SK-N-SH (cell line): Measurements from ENCODE around the gene ASCC3. TPM values are rescaled to one million over a fixed set of nuclear protein-coding genes. Genes with fewer than 3 reads are reported as not detected.

Source experiments
- CTCF ChIA-PET: fragments of 300-600, 350-600 bp; formaldehyde crosslinking; extraction: SDS; loops from one replicate; lab custom pipeline; 2021; lab: Yijun Ruan, JAX
- POLR2A ChIA-PET: fragments of 350-600 bp; sonication (Branson Sonifier 250); formaldehyde crosslinking; extraction: SDS; loops from one replicate; lab custom pipeline; 2020; ENCODE audit warnings: antibody characterized with exemption, inconsistent platforms; lab: Yijun Ruan, JAX
- DNase-seq: peaks from one replicate; pipeline ENCODE4 v3.0.0; 2012
- H2AFZ ChIP-seq: fragments of 200-600 bp; sonication (generic); 2 replicates; pipeline ENCODE4 v1.8.1; 2016; ENCODE audit warnings: antibody characterized with exemption, mild to moderate bottlenecking, low read depth
- H3F3A ChIP-seq: fragments of 200-600 bp; sonication (generic); replicated peaks from 2 replicates; pipeline ENCODE3; 2016; ENCODE audit warnings: antibody characterized with exemption, mild to moderate bottlenecking; ENCODE audit not compliant: insufficient read depth
- H3K27ac ChIP-seq, 2 experiments: fragments of 200-500 bp in 1 of 2; fragments of 200-600 bp in 1 of 2; sonication (Bioruptor generic) in 1 of 2; sonication (generic), shearing (Covaris generic) in 1 of 2; 2 replicates each; pipeline versions ENCODE4 v1.5.1 to v1.6.1; 2014 to 2016; ENCODE audit warnings: low read depth in 2 of 2, inconsistent platforms in 1 of 2, low read length in 1 of 2, mild to moderate bottlenecking in 1 of 2, mixed read lengths in 1 of 2
- H3K27me3 ChIP-seq: fragments of 200-600 bp; sonication (generic), shearing (Covaris generic); 2 replicates; pipeline ENCODE4 v1.6.1; 2016; ENCODE audit warnings: mixed run types; ENCODE audit not compliant: insufficient read depth
- H3K36me3 ChIP-seq, 2 experiments: fragments of 200-500 bp in 1 of 2; fragments of 200-600 bp in 1 of 2; sonication (Bioruptor generic) in 1 of 2; sonication (generic) in 1 of 2; replicated peaks in 1 of 2; 2 replicates each; pipeline versions ENCODE3 to v1.5.1; 2014 to 2016; ENCODE audit warnings: low read length in 1 of 2, mild to moderate bottlenecking in 1 of 2; ENCODE audit not compliant: insufficient read depth in 2 of 2, control insufficient read depth in 1 of 2
- H3K4me1 ChIP-seq, 2 experiments: fragments of 200-500 bp in 1 of 2; fragments of 200-600 bp in 1 of 2; sonication (Bioruptor generic) in 1 of 2; sonication (generic), shearing (Covaris generic) in 1 of 2; 2 replicates each; pipeline versions ENCODE4 v1.5.1 to v1.6.1; 2014 to 2016; ENCODE audit warnings: low read depth in 1 of 2, low read length in 1 of 2, mixed run types in 1 of 2; ENCODE audit not compliant: insufficient read depth in 2 of 2, control insufficient read depth in 1 of 2
- H3K4me2 ChIP-seq: fragments of 200-600 bp; sonication (generic), shearing (Covaris generic); 2 replicates; pipeline ENCODE4 v1.6.1; 2017; ENCODE audit warnings: mixed run types
- H3K4me3 ChIP-seq, 2 experiments: fragments of 200-500 bp in 1 of 2; fragments of 200-600 bp in 1 of 2; sonication (Bioruptor generic) in 1 of 2; sonication (generic), shearing (Covaris generic) in 1 of 2; 2 replicates each; pipeline versions ENCODE4 v1.5.1 to v1.8.1; 2014 to 2016; ENCODE audit warnings: low read depth in 2 of 2, inconsistent platforms in 1 of 2, low read length in 1 of 2, mild to moderate bottlenecking in 1 of 2, mixed read lengths in 1 of 2, moderate library complexity in 1 of 2
- H3K79me2 ChIP-seq: fragments of 200-600 bp; sonication (generic); 2 replicates; pipeline ENCODE4 v1.8.1; 2017; ENCODE audit warnings: mild to moderate bottlenecking; ENCODE audit not compliant: insufficient read depth
- H3K9ac ChIP-seq: fragments of 200-600 bp; sonication (generic); 2 replicates; pipeline ENCODE4 v1.6.1; 2017; ENCODE audit warnings: mixed run types
- H3K9me2 ChIP-seq: fragments of 200-600 bp; sonication (generic); 2 replicates; pipeline ENCODE4 v1.6.1; 2017; ENCODE audit warnings: mixed run types
- H3K9me3 ChIP-seq: fragments of 200-600 bp; sonication (generic); 2 replicates; pipeline ENCODE4 v1.6.1; 2017; ENCODE audit warnings: mixed run types, mild to moderate bottlenecking, moderate library complexity
- H4K20me1 ChIP-seq: fragments of 200-600 bp; sonication (generic); 2 replicates; pipeline ENCODE4 v1.6.1; 2017; ENCODE audit warnings: mild to moderate bottlenecking, mixed run types; ENCODE audit not compliant: insufficient read depth
- CHD2 ChIP-seq: fragments of 150-350 bp; IDR thresholded peaks from 2 replicates; pipeline ENCODE4 v1.6.1; 2018; ENCODE audit warnings: low read length; ENCODE audit not compliant: partially characterized antibody
- ELF1 ChIP-seq: IDR thresholded peaks from 2 replicates; pipeline ENCODE4 v1.4.0; 2012
- FOSL2 ChIP-seq: IDR thresholded peaks from 2 replicates; pipeline ENCODE4 v1.4.0; 2012; ENCODE audit warnings: low read depth, mild to moderate bottlenecking, moderate library complexity, borderline replicate concordance
- FOXJ3 ChIP-seq: sonication (generic); formaldehyde crosslinking; IDR thresholded peaks from 2 replicates; pipeline ENCODE4 v1.5.1; 2020; ENCODE audit warnings: mild to moderate bottlenecking, missing genetic modification reagents
- GABPA ChIP-seq: IDR thresholded peaks from 2 replicates; pipeline ENCODE4 v1.4.0; 2012; ENCODE audit warnings: low read depth, mild to moderate bottlenecking
- JUND ChIP-seq: IDR thresholded peaks from 2 replicates; pipeline ENCODE4 v1.4.0; 2012
- MEF2A ChIP-seq: IDR thresholded peaks from 2 replicates; pipeline ENCODE4 v1.4.0; 2012; ENCODE audit warnings: low read depth, borderline replicate concordance
- NRF1 ChIP-seq: IDR thresholded peaks from 2 replicates; pipeline ENCODE4 v1.6.1; 2012; ENCODE audit warnings: low read depth, mild to moderate bottlenecking, low read length
- RCOR1 ChIP-seq: fragments of 150-350 bp; IDR thresholded peaks from 2 replicates; pipeline ENCODE4 v1.6.1; 2017; ENCODE audit warnings: antibody characterized with exemption, low read length
- RFX5 ChIP-seq: IDR thresholded peaks from 2 replicates; pipeline ENCODE4 v1.6.1; 2012; ENCODE audit warnings: mild to moderate bottlenecking, improper control_type of control experiment, low read length
- RXRA ChIP-seq: IDR thresholded peaks from 2 replicates; pipeline ENCODE4 v1.4.0; 2012; ENCODE audit warnings: low read depth, mild to moderate bottlenecking, borderline replicate concordance
- SIN3A ChIP-seq: IDR thresholded peaks from 2 replicates; pipeline ENCODE4 v1.6.1; 2012; ENCODE audit warnings: low read depth, mild to moderate bottlenecking, low read length, moderate library complexity, borderline replicate concordance
- SMC3 ChIP-seq: IDR thresholded peaks from 2 replicates; pipeline ENCODE4 v1.6.1; 2012; ENCODE audit warnings: low read depth, low read length, improper control_type of control experiment
- TAF1 ChIP-seq: IDR thresholded peaks from 2 replicates; pipeline ENCODE4 v1.6.1; 2012; ENCODE audit warnings: low read depth, mild to moderate bottlenecking, low read length, moderate library complexity, borderline replicate concordance
- TEAD4 ChIP-seq: IDR thresholded peaks from 2 replicates; pipeline ENCODE4 v1.4.0; 2012; ENCODE audit warnings: mild to moderate bottlenecking, borderline replicate concordance; ENCODE audit not compliant: insufficient read depth
- WGBS: methylation state at CpG from one replicate; pipeline ENCODE4 v1.1.6; 2017; ENCODE audit warnings: low lambda C conversion rate; 5-methylcytosine and 5-hydroxymethylcytosine counted together
- polyA plus RNA-seq, 3 experiments: library from polyadenylated mRNA; depleted of rRNA; stranded (reverse); fragments of >200 nt; gene quantifications; 2 replicates each; pipeline ENCODE4 v1.2.3, GENCODE V29; 2012
- TF ChIP-seq, protein P1 (sequence below): IDR thresholded peaks from 2 replicates; pipeline ENCODE4 v1.4.0; 2012; ENCODE audit warnings: low read depth, borderline replicate concordance
- TF ChIP-seq, protein P2 (sequence below): IDR thresholded peaks from 2 replicates; pipeline ENCODE4 v1.4.0; 2012; ENCODE audit warnings: low read depth, borderline replicate concordance
- TF ChIP-seq, protein P3 (sequence below): IDR thresholded peaks from 2 replicates; pipeline ENCODE4 v1.4.0; 2012; ENCODE audit warnings: low read depth
- TF ChIP-seq, protein P4 (sequence below): IDR thresholded peaks from 2 replicates; pipeline ENCODE4 v1.6.1; 2012; ENCODE audit warnings: mild to moderate bottlenecking, low read depth, low read length, moderate library complexity

Gene ASCC3
- polyA plus RNA-seq, 1 of the 3 experiments (the other 2 are of a cell fraction): 17.9 TPM

DNA sequence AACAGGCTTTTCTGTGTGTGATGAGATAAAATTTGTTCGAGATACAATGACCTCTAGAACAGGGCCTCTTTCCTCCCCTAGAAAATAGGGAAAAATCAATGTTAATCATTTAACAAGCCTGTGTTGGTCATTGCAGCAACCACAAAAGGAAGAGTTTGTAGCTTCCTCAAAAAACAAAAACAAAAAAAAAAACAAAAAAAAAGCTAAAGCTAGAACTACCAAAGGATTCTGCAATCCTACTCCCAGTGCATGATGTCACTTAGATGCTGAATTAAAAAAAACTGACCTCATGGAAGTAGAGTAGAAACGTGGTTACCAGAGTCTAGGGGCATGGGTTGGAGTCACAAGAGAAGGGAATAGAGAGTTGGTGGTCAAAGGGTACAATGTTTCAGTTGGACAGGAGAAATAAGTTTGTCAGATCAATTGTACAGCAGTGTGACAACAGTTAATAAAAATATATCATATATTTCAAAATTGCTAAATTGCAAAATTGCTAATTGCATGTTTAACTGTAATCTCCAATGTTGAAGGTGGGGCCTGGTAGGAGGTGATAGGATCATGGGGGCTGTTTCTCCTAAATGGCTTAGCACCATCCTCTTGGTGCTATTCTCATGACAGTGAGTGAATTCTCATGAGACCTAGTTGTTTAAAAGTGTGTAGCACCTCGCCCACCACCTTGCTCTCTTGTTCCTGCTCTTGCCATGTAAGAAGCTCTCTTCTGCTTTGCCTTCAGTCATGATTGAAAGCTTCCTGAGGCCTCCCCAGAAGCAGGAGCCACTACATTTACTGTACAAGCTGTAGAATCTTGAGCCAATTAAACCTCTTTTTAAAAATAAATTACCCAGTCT lies 253.0 kb downstream of the ASCC3 start:
- no peaks in the 10 kb centered on the region; the same call in 1 of the 2 replicates for H3K9me2 ChIP-seq
- ChIA-PET POLR2A (no interaction called here), CTCF (interaction anchor here (2.0 kb wide), 1 partner anchor 29 kb away, joined by 6 read pairs; no protein-coding TSS in a partner anchor)
- TF ChIP-seq GABPA: no peak
- no peak for TF ChIP-seq NRF1
- no peak for TF ChIP-seq JUND
- TF ChIP-seq CHD2: no peak
- no peak for TF ChIP-seq MEF2A
- no peak for TF ChIP-seq TAF1
- TF ChIP-seq FOSL2: no peak
- TF ChIP-seq FOXJ3 (CRISPR knock-in tag): no peak
- TF ChIP-seq, protein P1, sequence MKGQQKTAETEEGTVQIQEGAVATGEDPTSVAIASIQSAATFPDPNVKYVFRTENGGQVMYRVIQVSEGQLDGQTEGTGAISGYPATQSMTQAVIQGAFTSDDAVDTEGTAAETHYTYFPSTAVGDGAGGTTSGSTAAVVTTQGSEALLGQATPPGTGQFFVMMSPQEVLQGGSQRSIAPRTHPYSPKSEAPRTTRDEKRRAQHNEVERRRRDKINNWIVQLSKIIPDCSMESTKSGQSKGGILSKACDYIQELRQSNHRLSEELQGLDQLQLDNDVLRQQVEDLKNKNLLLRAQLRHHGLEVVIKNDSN: no peak
- no peak overlapping the region for H3K9ac ChIP-seq
- peaks cover 32 to 47% of the 10 kb centered on the region in 2 experiments for H3K36me3 ChIP-seq
- H4K20me1 ChIP-seq: no peaks in the 10 kb centered on the region
- H3K4me2 ChIP-seq: no peak overlapping the region
- DNase-seq: no peak
- WGBS: 88% methylated on average over 3 of the region's 3 CpGs
- no peak overlapping the region for H3K4me3 ChIP-seq
- H2AFZ ChIP-seq: no peak overlapping the region
- H3K9me3 ChIP-seq: no peaks in the 10 kb centered on the region
- H3K27me3 ChIP-seq: no peaks in the 10 kb centered on the region
- H3K79me2 ChIP-seq: no peaks in the 10 kb centered on the region
- H3F3A ChIP-seq: no peaks in the 10 kb centered on the region
- no peaks in the 10 kb centered on the region for H3K4me1 ChIP-seq
- no peak overlapping the region for H3K27ac ChIP-seq

DNA sequence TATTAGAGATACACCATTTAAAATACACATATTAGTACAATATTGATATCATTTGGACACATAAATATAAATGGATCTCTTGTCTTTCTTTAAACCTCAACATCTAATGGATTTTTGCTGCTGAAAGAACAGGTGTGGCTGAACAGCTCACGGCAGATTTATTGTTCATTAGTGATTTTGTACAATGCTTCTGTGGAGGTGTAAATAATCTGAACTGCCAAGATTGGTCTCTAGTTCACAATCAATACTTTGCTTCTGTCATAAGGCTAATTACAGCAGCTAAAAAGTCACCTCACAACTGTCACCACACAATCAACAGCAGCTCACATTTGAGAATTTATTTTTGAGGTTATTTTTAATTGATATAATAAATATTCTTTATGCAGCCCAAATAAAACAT lies 254.4 kb downstream of the ASCC3 start:
- no peaks in the 10 kb centered on the region for H3K27me3 ChIP-seq
- no peak overlapping the region for H2AFZ ChIP-seq
- no peaks in the 10 kb centered on the region for H3K79me2 ChIP-seq
- H3K4me1 ChIP-seq: no peaks in the 10 kb centered on the region
- H3K36me3 ChIP-seq: peaks cover 38 to 50% of the 10 kb centered on the region in 2 experiments
- no peaks in the 10 kb centered on the region for H4K20me1 ChIP-seq
- POLR2A ChIA-PET: no interaction called here
- H3K27ac ChIP-seq: no peak overlapping the region
- no peaks in the 10 kb centered on the region for H3F3A ChIP-seq
- WGBS: 95% methylated on average over 1 of the region's 1 CpG
- H3K4me2 ChIP-seq: no peak overlapping the region
- H3K9me3 ChIP-seq: no peaks in the 10 kb centered on the region
- DNase-seq: no peak
- no peaks in the 10 kb centered on the region; the same call in 1 of the 2 replicates for H3K9me2 ChIP-seq
- H3K4me3 ChIP-seq: no peak overlapping the region
- H3K9ac ChIP-seq: no peak overlapping the region
- CTCF ChIA-PET: no interaction called here
- TF ChIP-seq SIN3A (no peak), SMC3 (no peak), FOSL2 (no peak), RFX5 (no peak), TAF1 (no peak), RXRA (no peak), TEAD4 (no peak), JUND (no peak), FOXJ3 (CRISPR knock-in tag) (no peak), ELF1 (no peak), MEF2A (no peak), RCOR1 (no peak)
- TF ChIP-seq, protein P2, sequence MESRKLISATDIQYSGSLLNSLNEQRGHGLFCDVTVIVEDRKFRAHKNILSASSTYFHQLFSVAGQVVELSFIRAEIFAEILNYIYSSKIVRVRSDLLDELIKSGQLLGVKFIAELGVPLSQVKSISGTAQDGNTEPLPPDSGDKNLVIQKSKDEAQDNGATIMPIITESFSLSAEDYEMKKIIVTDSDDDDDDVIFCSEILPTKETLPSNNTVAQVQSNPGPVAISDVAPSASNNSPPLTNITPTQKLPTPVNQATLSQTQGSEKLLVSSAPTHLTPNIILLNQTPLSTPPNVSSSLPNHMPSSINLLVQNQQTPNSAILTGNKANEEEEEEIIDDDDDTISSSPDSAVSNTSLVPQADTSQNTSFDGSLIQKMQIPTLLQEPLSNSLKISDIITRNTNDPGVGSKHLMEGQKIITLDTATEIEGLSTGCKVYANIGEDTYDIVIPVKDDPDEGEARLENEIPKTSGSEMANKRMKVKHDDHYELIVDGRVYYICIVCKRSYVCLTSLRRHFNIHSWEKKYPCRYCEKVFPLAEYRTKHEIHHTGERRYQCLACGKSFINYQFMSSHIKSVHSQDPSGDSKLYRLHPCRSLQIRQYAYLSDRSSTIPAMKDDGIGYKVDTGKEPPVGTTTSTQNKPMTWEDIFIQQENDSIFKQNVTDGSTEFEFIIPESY: no peak
- TF ChIP-seq, protein P3, sequence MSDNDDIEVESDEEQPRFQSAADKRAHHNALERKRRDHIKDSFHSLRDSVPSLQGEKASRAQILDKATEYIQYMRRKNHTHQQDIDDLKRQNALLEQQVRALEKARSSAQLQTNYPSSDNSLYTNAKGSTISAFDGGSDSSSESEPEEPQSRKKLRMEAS: no peak
- TF ChIP-seq, protein P1: no peak
- TF ChIP-seq, protein P4, sequence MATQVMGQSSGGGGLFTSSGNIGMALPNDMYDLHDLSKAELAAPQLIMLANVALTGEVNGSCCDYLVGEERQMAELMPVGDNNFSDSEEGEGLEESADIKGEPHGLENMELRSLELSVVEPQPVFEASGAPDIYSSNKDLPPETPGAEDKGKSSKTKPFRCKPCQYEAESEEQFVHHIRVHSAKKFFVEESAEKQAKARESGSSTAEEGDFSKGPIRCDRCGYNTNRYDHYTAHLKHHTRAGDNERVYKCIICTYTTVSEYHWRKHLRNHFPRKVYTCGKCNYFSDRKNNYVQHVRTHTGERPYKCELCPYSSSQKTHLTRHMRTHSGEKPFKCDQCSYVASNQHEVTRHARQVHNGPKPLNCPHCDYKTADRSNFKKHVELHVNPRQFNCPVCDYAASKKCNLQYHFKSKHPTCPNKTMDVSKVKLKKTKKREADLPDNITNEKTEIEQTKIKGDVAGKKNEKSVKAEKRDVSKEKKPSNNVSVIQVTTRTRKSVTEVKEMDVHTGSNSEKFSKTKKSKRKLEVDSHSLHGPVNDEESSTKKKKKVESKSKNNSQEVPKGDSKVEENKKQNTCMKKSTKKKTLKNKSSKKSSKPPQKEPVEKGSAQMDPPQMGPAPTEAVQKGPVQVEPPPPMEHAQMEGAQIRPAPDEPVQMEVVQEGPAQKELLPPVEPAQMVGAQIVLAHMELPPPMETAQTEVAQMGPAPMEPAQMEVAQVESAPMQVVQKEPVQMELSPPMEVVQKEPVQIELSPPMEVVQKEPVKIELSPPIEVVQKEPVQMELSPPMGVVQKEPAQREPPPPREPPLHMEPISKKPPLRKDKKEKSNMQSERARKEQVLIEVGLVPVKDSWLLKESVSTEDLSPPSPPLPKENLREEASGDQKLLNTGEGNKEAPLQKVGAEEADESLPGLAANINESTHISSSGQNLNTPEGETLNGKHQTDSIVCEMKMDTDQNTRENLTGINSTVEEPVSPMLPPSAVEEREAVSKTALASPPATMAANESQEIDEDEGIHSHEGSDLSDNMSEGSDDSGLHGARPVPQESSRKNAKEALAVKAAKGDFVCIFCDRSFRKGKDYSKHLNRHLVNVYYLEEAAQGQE: no peak
